GM12878 (cell line): ENCODE data around the gene SRD5A2. TPM values are rescaled to one million over a fixed set of nuclear protein-coding genes. Genes with fewer than 3 reads are reported as not detected.

ENCODE experiments used
- ATAC-seq: fragments of 200-7000 bp; cut with Tn5 transposase; 3 replicates; pipeline ENCODE4 v1.9.1; 2020; ENCODE audit warnings: mild to moderate bottlenecking, moderate library complexity
- BruUV-seq: library from RNA; stranded (reverse); fragments of 400-500 nt; replicated peaks from 2 replicates; lab custom pipeline; 2021; lab: Mats Ljungman, UMichigan
- CTCF ChIA-PET: fragments of 300-600 bp; sonication (Branson Sonifier 250); formaldehyde crosslinking; extraction: SDS; loops from one replicate; lab custom pipeline; 2021; ENCODE audit warnings: inconsistent platforms; lab: Yijun Ruan, JAX
- POLR2A ChIA-PET: fragments of 350-600 bp; formaldehyde crosslinking; extraction: SDS; loops from one replicate; lab custom pipeline; 2021; ENCODE audit warnings: inconsistent platforms; lab: Charles Lee
- RAD21 ChIA-PET: fragments of 300-600 bp; sonication (Branson Sonifier 250); formaldehyde crosslinking; loops from one replicate; lab custom pipeline; 2023; ENCODE audit warnings: antibody characterized with exemption; ENCODE audit not compliant: unreplicated experiment; lab: Charles Lee
- SMC1A ChIA-PET: fragments of 300-600 bp; sonication (Branson Sonifier 250); formaldehyde crosslinking; loops from one replicate; lab custom pipeline; 2023; ENCODE audit not compliant: unreplicated experiment, uncharacterized antibody; lab: Charles Lee
- DNase-seq: peaks from one replicate; pipeline ENCODE4 v3.0.0-alpha.2; 2011; ENCODE audit warnings: low read depth, low spot score
- FAIRE-seq: peaks from 3 replicates; lab custom pipeline; 2011; peaks lifted over from hg19 to GRCh38; lab: Jason Lieb, UNC
- H2AFZ ChIP-seq: 2 replicates; pipeline ENCODE4 v1.6.0; 2011; ENCODE audit warnings: low read depth, low read length, control low read depth; ENCODE audit not compliant: control insufficient read depth
- H3K27ac ChIP-seq: 2 replicates; pipeline ENCODE4 v1.5.1; 2011; ENCODE audit warnings: control low read depth; ENCODE audit not compliant: control insufficient read depth, insufficient read depth
- H3K27me3 ChIP-seq, 2 experiments: replicated peaks in 1 of 2; 2 replicates each; pipeline versions ENCODE4 v1.6.0 to v1.6.1; 2011; ENCODE audit warnings: low read length in 1 of 2; ENCODE audit not compliant: control insufficient read depth in 2 of 2, insufficient read depth in 2 of 2
- H3K36me3 ChIP-seq, 2 experiments: 2 replicates each; pipeline ENCODE4 v1.5.1; 2011; ENCODE audit warnings: low read length in 1 of 2; ENCODE audit not compliant: control insufficient read depth in 2 of 2, insufficient read depth in 2 of 2
- H3K4me1 ChIP-seq: 2 replicates; pipeline ENCODE4 v1.6.1; 2011; ENCODE audit warnings: mild to moderate bottlenecking, low read length, moderate library complexity, mixed read lengths; ENCODE audit not compliant: control insufficient read depth, insufficient read depth
- H3K4me2 ChIP-seq: 2 replicates; pipeline ENCODE4 v1.6.0; 2011; ENCODE audit warnings: control low read depth; ENCODE audit not compliant: control insufficient read depth, insufficient read depth
- H3K4me3 ChIP-seq: fragments of 200-600 bp; sonication (generic); 2 replicates; pipeline ENCODE4 v1.5.1; 2016
- H3K79me2 ChIP-seq: 2 replicates; pipeline ENCODE4 v1.6.0; 2011; ENCODE audit warnings: low read length; ENCODE audit not compliant: control insufficient read depth, insufficient read depth
- H3K9ac ChIP-seq: 2 replicates; pipeline ENCODE4 v1.8.0; 2011; ENCODE audit warnings: low read length, control low read depth, mixed read lengths; ENCODE audit not compliant: control insufficient read depth, insufficient read depth
- H3K9me3 ChIP-seq: replicated peaks from 3 replicates; pipeline ENCODE4 v1.5.1; 2011; ENCODE audit warnings: mild to moderate bottlenecking, low read length; ENCODE audit not compliant: control insufficient read depth, insufficient read depth
- H4K20me1 ChIP-seq: 2 replicates; pipeline ENCODE4 v1.6.0; 2011; ENCODE audit not compliant: control insufficient read depth, insufficient read depth
- BCLAF1 ChIP-seq: fragments of 450-650 bp; IDR thresholded peaks from 2 replicates; pipeline ENCODE4 v1.6.1; 2017; ENCODE audit warnings: antibody characterized with exemption, mild to moderate bottlenecking, moderate library complexity
- CTCF ChIP-seq, 3 experiments: IDR thresholded peaks in 2 of 3; conservative IDR thresholded peaks in 1 of 3; 2 replicates each; pipeline ENCODE4 v1.5.1; 2011; ENCODE audit warnings: low read depth in 3 of 3, low read length in 3 of 3, mild to moderate bottlenecking in 3 of 3, control low read depth in 2 of 3, moderate library complexity in 2 of 3, inconsistent platforms in 1 of 3, mixed read lengths in 1 of 3; ENCODE audit not compliant: control insufficient read depth in 2 of 3, insufficient read depth in 1 of 3; ENCODE audit errors: extremely low read depth in 1 of 3
- NFXL1 ChIP-seq: fragments of 450-650 bp; IDR thresholded peaks from 2 replicates; pipeline ENCODE4 v1.6.1; 2017; ENCODE audit warnings: antibody characterized with exemption, mild to moderate bottlenecking, borderline replicate concordance
- PAX8 ChIP-seq: fragments of 450-650 bp; IDR thresholded peaks from 2 replicates; pipeline ENCODE4 v1.6.1; 2017; ENCODE audit warnings: mild to moderate bottlenecking, moderate library complexity
- PBX3 ChIP-seq: IDR thresholded peaks from 2 replicates; pipeline ENCODE4 v1.6.1; 2011; ENCODE audit warnings: mild to moderate bottlenecking, low read depth, low read length, moderate library complexity; ENCODE audit not compliant: insufficient replicate concordance
- RAD21 ChIP-seq: IDR thresholded peaks from 2 replicates; pipeline ENCODE4 v1.6.1; 2011; ENCODE audit warnings: mild to moderate bottlenecking, low read depth, low read length, moderate library complexity; ENCODE audit not compliant: insufficient read depth
- RAD51 ChIP-seq: fragments of 450-650 bp; IDR thresholded peaks from 2 replicates; pipeline ENCODE4 v1.6.1; 2016; ENCODE audit warnings: moderate library complexity, mild to moderate bottlenecking, inconsistent platforms
- RELA ChIP-seq: fragments of 450-650 bp; IDR thresholded peaks from 2 replicates; pipeline ENCODE4 v1.8.0; 2014; ENCODE audit warnings: borderline replicate concordance; ENCODE audit not compliant: partially characterized antibody
- RFX5 ChIP-seq: IDR thresholded peaks from 2 replicates; pipeline ENCODE4 v1.6.1; 2011; ENCODE audit warnings: low read depth, low read length, improper control_type of control experiment
- RUNX3 ChIP-seq: IDR thresholded peaks from 2 replicates; pipeline ENCODE4 v1.6.1; 2012; ENCODE audit warnings: low read length, inconsistent platforms
- SIX5 ChIP-seq: IDR thresholded peaks from 2 replicates; pipeline ENCODE4 v1.6.1; 2011; ENCODE audit warnings: mild to moderate bottlenecking, low read depth, low read length, moderate library complexity; ENCODE audit not compliant: severe bottlenecking
- SMAD1 ChIP-seq: fragments of 450-650 bp; IDR thresholded peaks from 2 replicates; pipeline ENCODE4 v1.6.1; 2018; ENCODE audit warnings: mild to moderate bottlenecking, low read depth; ENCODE audit not compliant: partially characterized antibody
- SMC3 ChIP-seq: IDR thresholded peaks from 2 replicates; pipeline ENCODE4 v1.6.1; 2011; ENCODE audit warnings: low read length, improper control_type of control experiment, borderline replicate concordance
- USF2 ChIP-seq: IDR thresholded peaks from 2 replicates; pipeline ENCODE4 v1.6.1; 2011; ENCODE audit warnings: low read depth, low read length, improper control_type of control experiment, borderline replicate concordance
- WRNIP1 ChIP-seq: IDR thresholded peaks from 2 replicates; pipeline ENCODE4 v1.6.1; 2011; ENCODE audit warnings: low read depth, low read length, improper control_type of control experiment, borderline replicate concordance
- ZNF217 ChIP-seq: fragments of 450-650 bp; IDR thresholded peaks from 2 replicates; pipeline ENCODE4 v1.6.1; 2017; ENCODE audit warnings: antibody characterized with exemption, mild to moderate bottlenecking
- ZNF24 ChIP-seq: fragments of 450-650 bp; IDR thresholded peaks from 2 replicates; pipeline ENCODE4 v1.6.1; 2017; ENCODE audit warnings: antibody characterized with exemption, mild to moderate bottlenecking
- WGBS: methylation state at CpG from one replicate; pipeline ENCODE4 v1.1.6; 2016; ENCODE audit warnings: low lambda C conversion rate; ENCODE audit not compliant: insufficient replicate concordance, insufficient coverage; ENCODE audit errors: missing lambda C conversion rate; 5-methylcytosine and 5-hydroxymethylcytosine counted together
- in situ Hi-C: fragments of 300-500 bp; cut with MboI; formaldehyde crosslinking; loops from 9 replicates; pipeline ENCODE4 v1.14.3; 2018; ENCODE audit warnings: mixed read lengths
- intact Hi-C: fragments of 100-400 bp; cut with micrococcal nuclease; formaldehyde crosslinking; loops from one replicate; pipeline ENCODE4 v1.14.2; 2022; ENCODE audit not compliant: unreplicated experiment
- polyA plus RNA-seq, 11 experiments: library from polyadenylated mRNA; depleted of rRNA in 4 of 11; unstranded in 6 of 11; stranded (reverse) in 5 of 11; fragments of >200 nt; fragmentation: Nextera tagmentation in 4 of 11; fragmentation: Illumina TruSeq in 1 of 11; extraction: Ambion mirVana in 4 of 11; extraction: Trizol in 1 of 11; gene quantifications; 1 replicate in 1 of 11; 2 replicates in 10 of 11; pipeline versions ENCODE4 v1.2.1 to v1.2.3, GENCODE V29; 2011 to 2016; ENCODE audit warnings: inconsistent platforms in 2 of 11, missing spikeins in 2 of 11, low read depth in 1 of 11
- total RNA-seq, 4 experiments: library from RNA; depleted of rRNA in 3 of 4; stranded (reverse); fragments of >200 nt in 3 of 4; fragmentation: Illumina TruSeq in 1 of 4; extraction: Trizol in 1 of 4; gene quantifications; 2 replicates each; pipeline versions ENCODE4 v1.2.1 to v1.2.3, GENCODE V29; 2013 to 2021

SRD5A2 gene
- total and polyA plus RNA-seq, 10 of the 15 experiments (the other 5 are each of a cell fraction or from before 2014, with no cell fraction given): 0.01 TPM; not detected in 7

GRCh38 chr2:31523871-31524492, 56.8 kb downstream of the SRD5A2 start:
- Histone ChIP-seq H3K27ac (no peak overlapping the region), H3K36me3 (no peaks in the 10 kb centered on the region), H3K4me3 (no peak overlapping the region), H3K4me2 (no peak overlapping the region), H2AFZ (no peak overlapping the region), H3K79me2 (no peaks in the 10 kb centered on the region), H3K9ac (no peak overlapping the region), H3K27me3 (peaks cover 0 to 2% of the 10 kb centered on the region in 2 experiments; a peak in 3 of 4 replicates), H3K4me1 (no peaks in the 10 kb centered on the region), H4K20me1 (no peaks in the 10 kb centered on the region; the same call in 1 of the 2 replicates), H3K9me3 (no peaks in the 10 kb centered on the region)
- POLR2A ChIA-PET: interaction anchor here (0.7 kb wide), 2 partner anchors 114 to 810 kb away, joined by 4 to 5 read pairs; no protein-coding TSS in a partner anchor
- intact Hi-C loops (loop anchor here (1.0 to 5.0 kb wide), 2 partner anchors 112 to 810 kb away; partner anchors contain the start of gene XDH), in situ Hi-C loops (loop anchor here (5.0 kb wide), 1 partner anchor 807 kb away; no protein-coding TSS in a partner anchor)
- ATAC-seq (peak; percentile 89), FAIRE-seq (peak; percentile 54), DNase-seq (no peak)
- WGBS: 7% methylated on average over 8 of the region's 8 CpGs
- RAD21 ChIA-PET: no interaction called here
- SMC1A ChIA-PET: interaction anchor here (0.6 to 1.9 kb wide), 5 partner anchors 14 to 811 kb away, joined by 3 to 5 read pairs (median 3); partner anchors contain the start of gene XDH
- CTCF ChIA-PET: interaction anchor here (0.7 to 3.8 kb wide), 14 partner anchors 9 to 814 kb away, joined by 3 to 47 read pairs (median 4); no protein-coding TSS in a partner anchor
- BruUV-seq: no TSS peak
- peak; percentile 48; the same call in 1 of the 2 replicates for TF ChIP-seq RAD21
- no peak for TF ChIP-seq SIX5
- no peak for TF ChIP-seq PBX3
- TF ChIP-seq RAD51: no peak
- TF ChIP-seq CTCF (IDR thresholded peaks at IDR 0.05 in 2 of 3, conservative IDR thresholded peaks at IDR 0.05 in 1 of 3; ENCODE audit: control insufficient read depth in 2 of 3, extremely low read depth in 1 of 3, insufficient read depth in 1 of 3, low read depth in 3 of 3, low read length in 3 of 3): peak; percentile 64 to 74 (median 65)
- no peak for TF ChIP-seq USF2
- TF ChIP-seq PAX8: no peak
- TF ChIP-seq BCLAF1: no peak
- no peak for TF ChIP-seq NFXL1
- TF ChIP-seq ZNF217: no peak
- TF ChIP-seq ZNF24: no peak
- peak; percentile 42 for TF ChIP-seq RUNX3
- no peak for TF ChIP-seq RFX5
- no peak for TF ChIP-seq WRNIP1
- no peak for TF ChIP-seq SMAD1
- TF ChIP-seq RELA: no peak
- peak; percentile 66 for TF ChIP-seq SMC3
